HT1080 (cell line): ENCODE data around the gene RFXAP. TPM values are rescaled to one million over a fixed set of nuclear protein-coding genes. Genes with fewer than 3 reads are reported as not detected.
"Not testable (repeated sequence)": the region's sequence is repeated elsewhere in the genome, so short reads cannot be mapped to it uniquely, and the experiment has no call there.

Experiments
- DNase-seq: peaks from one replicate; pipeline ENCODE4 v3.0.0-alpha.2; 2015; ENCODE audit warnings: low read depth
- polyA plus RNA-seq, 2 experiments: library from polyadenylated mRNA; depleted of rRNA; stranded (reverse); fragments of >200 nt; gene quantifications; 2 replicates each; pipeline ENCODE4 v1.2.3, GENCODE V29; 2015
- total RNA-seq: library from RNA; depleted of rRNA; stranded (reverse); fragments of >200 nt; shearing (Covaris generic); gene quantifications from 2 replicates; pipeline ENCODE4 v1.2.3, GENCODE V29; 2014; rRNA removed

Gene RFXAP
- 2.0 and 2.3 TPM in 2 replicates for total RNA-seq
- polyA plus RNA-seq (2015; cell fraction: cytosol; rRNA removed), result 7.7 and 8.3 TPM in 2 replicates
- 13.6 and 14.1 TPM in 2 replicates for polyA plus RNA-seq (2015; cell fraction: nucleus; rRNA removed)

- peak; percentile 77 for DNase-seq
Measured at GRCh38 chr13:36818804-36819738, at the start of gene RFXAP. Gene RFXAP (plus strand): TSS chr13:36819222. CDS start chr13:36819358, 136 bp downstream.

GRCh38 chr13:36769545-36769944, 49.5 kb upstream of the RFXAP start:
- no peak for DNase-seq

DNA sequence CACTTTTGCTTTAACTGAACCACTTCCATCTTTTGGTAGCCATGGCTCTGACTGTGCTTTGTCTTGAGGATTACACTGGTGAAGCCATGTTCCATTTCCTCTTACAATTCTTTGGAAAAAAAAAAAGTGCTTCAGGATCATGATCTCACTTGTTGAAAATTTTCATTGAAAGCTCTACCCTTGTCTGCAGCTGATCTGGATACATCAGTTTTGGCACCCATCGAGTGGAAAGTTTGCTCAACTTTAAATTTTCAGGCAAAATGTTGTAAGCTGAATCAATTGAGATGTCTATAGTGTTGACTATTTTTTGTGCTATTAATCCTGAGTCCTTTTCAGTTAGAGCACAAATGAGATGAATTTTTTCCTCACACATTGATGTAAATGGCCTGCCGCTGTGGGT, 48.3 kb upstream of the RFXAP start:
- no peak for DNase-seq

DNA sequence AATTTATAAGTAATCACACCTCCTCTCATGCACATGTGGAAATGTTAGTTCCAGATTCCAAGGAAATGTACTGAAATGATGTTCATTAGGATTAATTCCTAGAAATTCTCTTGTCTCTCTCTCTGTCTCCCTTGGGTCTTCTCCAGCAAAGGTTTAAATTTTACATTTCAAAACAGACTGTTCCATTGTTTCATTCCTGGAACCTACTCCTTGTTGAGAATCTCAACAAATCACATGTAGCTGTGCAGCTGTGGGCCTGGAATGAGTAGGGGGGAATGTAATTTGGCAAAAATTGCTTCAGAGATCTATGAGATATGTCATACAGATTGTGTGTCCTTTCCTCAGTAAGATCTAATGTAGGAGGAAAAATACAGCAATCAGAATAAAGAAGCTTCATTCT, 46.2 kb upstream of the RFXAP start:
- DNase-seq, result no peak

DNA sequence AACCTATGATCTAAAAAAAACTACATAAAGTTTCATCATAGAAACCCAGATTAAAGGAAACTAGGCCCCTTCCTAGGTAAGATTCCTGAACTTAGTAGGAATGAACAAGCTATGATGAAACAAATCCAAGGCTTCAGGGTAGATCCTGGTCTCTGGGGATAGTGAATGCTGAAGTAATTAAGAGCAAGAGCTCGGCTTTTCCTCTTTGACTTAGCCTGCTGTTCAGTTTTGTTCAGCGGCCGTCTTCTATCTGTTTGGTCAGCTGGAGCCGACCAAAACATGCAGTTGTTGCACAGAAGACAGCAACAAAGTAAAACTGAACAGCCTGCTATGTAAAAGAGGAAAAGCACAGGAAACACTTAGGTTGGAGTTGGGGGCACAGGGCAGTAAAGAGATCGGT, 44.1 kb upstream of the RFXAP start:
- DNase-seq, result no peak

DNA sequence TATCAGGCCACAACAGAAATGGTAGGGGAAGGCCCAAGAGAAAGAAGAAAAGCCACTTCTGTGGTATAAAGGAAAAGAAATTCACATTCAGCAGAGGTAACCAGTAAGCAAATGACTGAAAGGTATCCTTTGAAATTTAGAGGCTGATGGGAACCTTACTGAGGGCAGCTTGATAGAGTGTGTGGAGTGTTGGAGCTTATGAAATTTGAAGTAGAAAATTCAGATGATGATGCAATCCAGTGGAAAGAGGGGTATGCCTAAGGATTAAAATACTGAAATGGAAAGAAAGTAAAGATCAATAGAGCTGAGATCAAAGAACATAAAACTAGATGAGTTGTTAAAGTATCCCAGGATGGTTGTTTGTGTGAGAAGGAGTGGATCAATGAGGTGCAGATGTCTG, 42.8 kb upstream of the RFXAP start:
- DNase-seq, result no peak

- peak; percentile 23 for DNase-seq
Measured at GRCh38 chr13:36778083-36778671, 40.8 kb upstream of the RFXAP start.

DNA sequence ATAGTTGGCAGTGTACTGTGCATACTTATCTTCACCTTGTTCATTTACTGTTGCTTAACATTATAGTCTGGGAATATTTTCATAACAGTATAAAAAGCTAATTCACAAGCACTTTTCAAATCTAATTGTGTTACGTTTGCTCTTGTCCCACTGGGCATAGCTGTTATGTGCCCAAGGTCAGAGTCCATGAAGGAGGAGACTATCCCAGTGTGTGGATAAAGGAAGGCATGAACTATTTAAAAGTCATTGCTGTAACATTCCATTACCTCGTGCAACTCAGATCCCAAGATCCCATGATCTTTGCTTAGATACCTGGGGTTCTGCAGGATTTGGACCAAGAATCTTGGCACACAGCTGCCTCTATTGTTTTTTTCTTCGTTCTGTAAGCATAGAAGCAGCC, 35.1 kb upstream of the RFXAP start:
- DNase-seq, result no peak

DNA sequence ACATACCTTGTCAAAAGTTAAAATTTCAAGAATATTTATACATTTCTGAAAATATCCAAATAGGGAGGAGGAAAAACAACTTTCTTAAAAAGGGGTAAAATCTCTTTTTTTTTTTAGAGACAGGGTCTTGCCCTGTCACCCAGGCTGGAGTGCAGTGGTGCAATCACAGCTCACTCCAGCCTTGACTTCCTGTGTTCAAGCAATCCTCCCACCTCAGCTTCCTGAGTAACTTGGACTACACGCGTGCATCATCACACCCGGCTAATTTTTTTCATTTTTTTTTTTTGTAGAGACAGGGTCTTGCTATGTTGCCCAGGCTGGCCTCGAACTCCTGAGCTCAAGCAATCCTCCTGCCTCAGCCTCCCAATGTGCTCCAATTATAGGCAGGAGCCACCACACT, 32.8 kb upstream of the RFXAP start:
- DNase-seq, result not testable (repeated sequence)

DNA sequence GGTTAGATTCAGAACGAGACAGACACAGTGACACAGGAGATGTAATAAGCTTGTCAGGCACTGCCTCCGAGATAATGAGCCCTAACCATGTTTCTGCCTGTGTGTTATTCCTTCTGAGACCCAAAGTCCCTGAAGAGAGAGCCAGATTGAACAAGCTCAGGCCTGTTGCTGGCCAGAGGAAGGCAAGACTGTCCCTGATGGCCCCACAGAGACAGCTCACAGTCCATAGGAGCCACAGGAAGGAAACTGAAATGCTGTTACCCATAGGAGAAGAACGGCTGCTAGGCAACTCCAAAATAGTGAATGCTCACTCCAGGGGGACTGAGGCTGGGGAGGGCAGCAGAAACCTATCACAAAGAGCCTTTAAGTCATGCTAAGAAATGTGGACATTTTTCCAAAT, 31.8 kb upstream of the RFXAP start:
- DNase-seq, result no peak

- DNase-seq, result peak; percentile 30
Measured at GRCh38 chr13:36788276-36788675, 30.7 kb upstream of the RFXAP start.

GRCh38 chr13:36789061-36789460, 30.0 kb upstream of the RFXAP start:
- DNase-seq, result peak; percentile 35

DNA sequence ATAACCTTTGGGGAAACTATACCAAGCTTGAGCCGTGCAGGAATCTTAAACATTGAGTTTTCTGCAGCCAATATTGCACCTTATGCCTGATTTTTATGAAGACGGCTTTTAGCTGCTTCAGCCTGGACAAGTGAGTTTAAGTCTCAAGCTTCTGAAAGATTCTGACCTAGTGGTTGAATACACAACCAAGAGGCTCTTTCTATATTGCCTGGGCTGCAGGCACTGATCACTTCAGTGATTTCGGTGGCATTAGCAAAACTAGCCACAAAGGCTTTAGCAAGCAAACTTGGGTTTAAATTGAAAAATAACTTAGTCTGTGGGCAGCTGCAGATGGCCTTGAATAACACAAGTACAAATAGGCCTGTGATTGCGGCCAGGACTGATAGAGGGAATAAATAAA, 29.3 kb upstream of the RFXAP start:
- no peak for DNase-seq

DNA sequence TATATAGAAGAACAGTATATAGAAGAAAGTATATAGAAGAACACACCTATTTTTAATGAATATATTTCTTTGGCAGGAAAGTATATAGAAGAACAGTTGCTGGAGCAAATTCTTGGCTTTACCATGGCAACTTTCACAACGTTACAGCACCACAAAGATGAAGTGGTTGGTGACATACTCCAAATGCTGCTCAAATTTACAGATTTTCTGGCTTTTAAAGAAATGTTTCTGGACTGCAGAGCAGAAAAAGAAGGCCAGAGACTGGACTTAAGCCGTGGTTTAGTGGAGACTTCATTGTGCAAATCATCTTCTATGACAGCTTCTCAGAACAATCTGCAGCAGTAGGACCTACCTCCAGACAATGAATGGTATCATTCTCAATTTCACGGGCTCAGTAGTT, 24.3 kb upstream of the RFXAP start:
- no peak for DNase-seq

DNA sequence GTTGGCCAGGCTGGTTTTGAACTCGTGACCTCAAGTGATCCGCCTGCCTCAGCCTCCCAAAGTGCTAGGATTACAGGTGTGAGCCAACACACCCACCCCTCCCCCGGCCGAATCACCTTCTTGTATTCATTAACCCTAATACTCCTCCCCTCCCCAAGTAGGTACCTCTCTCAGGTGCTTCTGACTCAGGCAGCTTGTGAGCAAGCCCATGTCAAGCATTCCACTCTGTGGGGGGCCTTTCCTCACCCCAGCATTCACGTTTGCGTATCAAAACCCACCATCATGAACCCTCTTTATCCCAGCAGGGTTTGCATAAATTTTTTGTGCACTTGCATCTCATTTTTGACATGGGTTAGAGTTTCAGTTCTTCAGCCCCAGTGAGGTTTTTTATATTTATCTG, 23.6 kb upstream of the RFXAP start:
- DNase-seq, result no peak

DNA sequence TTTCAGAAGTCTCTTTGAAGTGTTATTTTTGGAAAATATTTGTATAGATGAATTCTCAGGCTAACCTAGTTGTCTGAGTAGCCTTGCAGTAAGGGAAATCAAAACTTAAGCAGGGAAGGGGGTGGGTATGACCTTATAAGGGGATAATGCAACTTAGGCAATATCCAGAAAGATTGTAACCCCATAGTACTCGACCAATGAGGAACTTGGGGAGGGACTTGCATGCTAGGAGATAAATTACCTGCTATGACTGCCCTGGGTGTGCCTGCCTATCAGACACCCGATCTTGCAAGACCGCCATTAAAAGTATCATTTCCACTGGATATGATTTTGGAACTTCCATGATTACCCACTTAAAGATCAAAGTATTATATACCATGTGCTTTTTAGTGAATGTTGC, 23.0 kb upstream of the RFXAP start:
- DNase-seq, result no peak

- no peak for DNase-seq
Measured at GRCh38 chr13:36801035-36801434, 18.0 kb upstream of the RFXAP start.

DNA sequence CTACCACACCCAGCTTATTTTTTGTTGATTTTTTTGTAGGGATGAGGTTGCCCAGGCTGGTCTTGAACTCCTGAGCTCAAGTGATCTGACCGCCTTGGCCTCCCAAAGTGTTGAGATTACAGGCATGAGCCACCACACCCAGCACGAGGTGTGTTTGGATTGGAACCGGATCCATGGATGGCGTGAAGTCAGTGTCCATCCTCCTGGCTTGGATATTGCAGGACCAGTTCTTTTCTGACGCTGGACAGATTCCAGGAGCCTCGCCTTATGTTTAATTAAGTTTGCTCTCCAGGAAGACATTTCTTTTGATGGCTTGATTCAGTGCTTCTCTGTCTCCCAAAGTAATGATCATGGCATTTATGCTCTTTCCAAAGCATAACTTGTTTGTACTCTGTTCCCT, 14.4 kb upstream of the RFXAP start:
- no peak for DNase-seq

GRCh38 chr13:36806102-36806501, 12.9 kb upstream of the RFXAP start:
- DNase-seq, result no peak

DNA sequence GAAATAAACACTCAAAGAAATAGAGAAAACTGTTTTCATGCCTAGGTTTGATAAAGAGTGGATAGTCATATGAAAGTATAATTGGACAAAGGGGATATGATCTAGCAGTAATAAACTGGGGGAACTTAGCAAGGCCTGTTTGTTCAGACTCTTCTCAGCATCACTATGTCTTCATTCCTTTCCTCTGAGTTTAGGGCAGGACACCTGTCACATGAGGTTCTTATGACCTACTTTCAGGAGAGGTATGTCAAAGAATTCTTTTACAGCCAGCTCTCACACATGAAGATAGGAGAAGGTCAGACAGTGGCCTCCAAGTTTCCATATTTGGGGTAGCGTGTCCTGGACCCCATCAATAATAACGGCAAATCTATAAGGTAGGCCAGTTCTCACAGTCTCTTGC, 11.4 kb upstream of the RFXAP start:
- no peak for DNase-seq

- DNase-seq, result no peak
Measured at GRCh38 chr13:36813225-36813624, 5.8 kb upstream of the RFXAP start.

- DNase-seq, result no peak
Measured at GRCh38 chr13:36814465-36814864, 4.6 kb upstream of the RFXAP start.

- no peak for DNase-seq
Measured at GRCh38 chr13:36815062-36815461, 4.0 kb upstream of the RFXAP start.
